Fibroblast of mammary gland (primary cell): ENCODE measurements around the gene GATM.

ENCODE experiments used
- DNase-seq: peaks from one replicate; pipeline ENCODE4 v3.0.0-alpha.2; 2010; ENCODE audit warnings: low read depth
- H3K4me3 ChIP-seq: 2 replicates; pipeline ENCODE4 v1.5.1; 2011; ENCODE audit warnings: low read depth, mild to moderate bottlenecking, low read length, moderate library complexity; ENCODE audit not compliant: control insufficient read depth
- TF ChIP-seq, protein P1 (sequence below): conservative IDR thresholded peaks from 2 replicates; pipeline ENCODE4 v1.5.1; 2011; ENCODE audit warnings: low read depth, low read length, inconsistent platforms; ENCODE audit not compliant: control insufficient read depth, insufficient read depth

The GATM gene

DNA sequence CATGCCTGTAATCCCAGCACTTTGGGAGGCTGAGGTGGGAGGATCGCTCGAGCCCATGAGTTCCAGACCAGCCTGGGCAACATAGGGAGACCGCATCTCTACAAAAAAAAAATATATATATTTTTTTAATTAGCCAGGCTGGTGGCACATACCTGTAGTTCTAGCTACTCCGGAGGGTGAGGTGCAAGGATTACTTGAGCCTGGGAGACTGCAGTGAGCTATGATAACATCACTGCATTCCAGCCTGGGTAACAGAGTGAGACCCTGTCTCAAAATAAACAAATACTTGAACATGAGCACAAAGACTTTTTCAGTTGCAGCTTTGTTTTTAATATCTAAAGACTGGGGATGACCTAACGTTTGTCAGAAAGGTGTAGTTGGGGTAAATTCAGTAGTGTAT, 31.3 kb upstream of the GATM start:
- H3K4me3 ChIP-seq, result no peak overlapping the region
- TF ChIP-seq, protein P1, sequence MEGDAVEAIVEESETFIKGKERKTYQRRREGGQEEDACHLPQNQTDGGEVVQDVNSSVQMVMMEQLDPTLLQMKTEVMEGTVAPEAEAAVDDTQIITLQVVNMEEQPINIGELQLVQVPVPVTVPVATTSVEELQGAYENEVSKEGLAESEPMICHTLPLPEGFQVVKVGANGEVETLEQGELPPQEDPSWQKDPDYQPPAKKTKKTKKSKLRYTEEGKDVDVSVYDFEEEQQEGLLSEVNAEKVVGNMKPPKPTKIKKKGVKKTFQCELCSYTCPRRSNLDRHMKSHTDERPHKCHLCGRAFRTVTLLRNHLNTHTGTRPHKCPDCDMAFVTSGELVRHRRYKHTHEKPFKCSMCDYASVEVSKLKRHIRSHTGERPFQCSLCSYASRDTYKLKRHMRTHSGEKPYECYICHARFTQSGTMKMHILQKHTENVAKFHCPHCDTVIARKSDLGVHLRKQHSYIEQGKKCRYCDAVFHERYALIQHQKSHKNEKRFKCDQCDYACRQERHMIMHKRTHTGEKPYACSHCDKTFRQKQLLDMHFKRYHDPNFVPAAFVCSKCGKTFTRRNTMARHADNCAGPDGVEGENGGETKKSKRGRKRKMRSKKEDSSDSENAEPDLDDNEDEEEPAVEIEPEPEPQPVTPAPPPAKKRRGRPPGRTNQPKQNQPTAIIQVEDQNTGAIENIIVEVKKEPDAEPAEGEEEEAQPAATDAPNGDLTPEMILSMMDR, result no peak
- no peak for DNase-seq

DNA sequence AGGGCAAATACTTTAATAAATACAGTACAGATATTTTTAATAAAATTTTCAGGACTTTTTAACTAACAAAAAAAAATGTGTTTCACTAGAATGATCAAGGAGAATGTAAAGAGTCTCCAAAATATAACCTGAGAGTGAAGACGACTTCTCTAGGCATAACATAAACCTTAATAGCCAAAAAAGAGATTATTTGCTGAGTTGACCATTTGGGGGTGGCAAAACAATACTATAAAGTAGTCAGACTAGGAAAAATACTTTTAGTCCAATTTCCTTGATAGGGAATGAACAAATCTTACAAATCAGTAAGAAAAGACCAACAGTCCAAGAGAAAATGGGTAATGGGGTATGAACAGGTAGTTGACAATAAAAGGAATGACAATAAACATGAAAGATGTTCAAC, 29.4 kb upstream of the GATM start:
- no peak overlapping the region for H3K4me3 ChIP-seq
- no peak for DNase-seq
- TF ChIP-seq, protein P1, result no peak

DNA sequence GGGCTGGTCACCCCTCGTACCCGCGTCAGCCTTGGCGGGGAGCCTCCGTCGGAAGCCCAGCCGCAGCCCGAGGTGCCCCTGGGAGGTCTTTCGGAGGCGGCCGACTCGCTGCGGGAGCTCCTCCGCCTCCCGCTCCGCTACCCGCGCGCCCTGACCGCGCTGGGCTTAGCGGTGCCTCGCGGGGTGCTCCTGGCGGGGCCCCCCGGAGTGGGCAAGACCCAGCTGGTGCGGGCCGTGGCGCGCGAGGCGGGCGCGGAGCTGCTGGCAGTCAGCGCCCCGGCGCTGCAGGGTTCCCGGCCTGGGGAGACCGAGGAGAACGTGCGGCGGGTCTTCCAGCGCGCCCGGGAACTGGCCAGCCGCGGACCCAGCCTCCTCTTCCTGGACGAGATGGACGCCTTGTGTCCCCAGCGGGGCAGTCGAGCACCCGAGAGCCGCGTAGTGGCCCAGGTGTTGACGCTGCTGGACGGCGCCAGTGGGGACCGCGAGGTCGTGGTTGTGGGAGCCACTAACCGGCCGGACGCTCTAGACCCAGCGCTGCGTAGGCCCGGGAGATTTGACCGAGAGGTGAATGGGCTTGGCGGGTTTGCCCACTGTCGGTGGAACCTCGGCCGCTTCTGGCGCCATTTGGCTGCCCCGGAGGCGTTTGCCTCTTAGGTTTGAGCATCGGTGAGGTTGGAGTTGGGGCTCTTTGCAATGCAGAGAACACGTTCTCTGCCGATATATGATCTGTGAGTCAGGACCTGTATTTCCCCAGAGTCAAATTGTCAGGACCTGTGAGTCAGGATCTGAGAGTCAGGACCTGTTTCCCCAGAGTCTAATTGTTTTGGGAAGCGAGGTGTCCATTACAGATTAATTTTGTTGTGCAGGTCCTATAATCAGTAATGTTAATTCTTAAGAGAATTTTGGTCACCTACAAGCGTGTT, 24.9 kb upstream of the GATM start:
- DNase-seq, result peak; percentile 80
- H3K4me3 ChIP-seq, result peak overlapping the region; percentile 93
- TF ChIP-seq, protein P1, result no peak

DNA sequence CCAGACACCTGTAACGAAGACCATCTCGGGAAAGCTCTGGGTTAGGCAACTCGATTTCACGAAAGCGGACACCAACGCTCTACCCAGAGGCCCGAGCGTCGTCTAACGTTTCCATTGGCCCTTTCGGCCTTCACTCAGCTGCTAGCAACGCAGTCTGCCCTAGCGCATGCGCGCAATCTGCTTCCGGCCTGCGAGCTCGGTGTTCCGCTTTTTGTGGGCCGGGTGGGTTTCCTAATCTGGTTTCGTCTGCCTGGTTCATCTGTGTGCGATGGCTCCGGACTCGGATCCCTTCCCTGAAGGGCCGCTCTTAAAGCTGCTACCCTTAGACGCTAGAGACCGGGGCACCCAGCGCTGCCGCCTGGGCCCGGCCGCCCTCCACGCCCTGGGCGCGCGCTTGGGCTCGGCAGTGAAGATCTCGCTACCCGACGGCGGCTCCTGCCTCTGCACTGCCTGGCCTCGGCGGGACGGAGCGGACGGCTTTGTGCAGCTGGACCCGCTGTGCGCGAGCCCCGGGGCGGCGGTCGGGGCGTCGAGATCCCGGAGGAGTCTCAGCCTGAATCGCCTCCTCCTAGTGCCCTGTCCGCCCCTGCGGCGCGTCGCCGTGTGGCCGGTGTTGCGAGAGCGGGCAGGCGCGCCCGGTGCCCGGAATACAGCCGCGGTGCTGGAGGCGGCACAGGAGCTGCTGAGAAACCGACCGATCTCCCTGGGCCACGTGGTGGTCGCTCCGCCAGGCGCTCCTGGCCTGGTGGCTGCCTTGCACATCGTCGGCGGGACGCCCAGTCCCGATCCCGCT, 24.0 kb upstream of the GATM start:
- TF ChIP-seq, protein P1, result no peak
- peak; percentile 99 for DNase-seq
- H3K4me3 ChIP-seq, result peak overlapping the region; percentile 93

DNA sequence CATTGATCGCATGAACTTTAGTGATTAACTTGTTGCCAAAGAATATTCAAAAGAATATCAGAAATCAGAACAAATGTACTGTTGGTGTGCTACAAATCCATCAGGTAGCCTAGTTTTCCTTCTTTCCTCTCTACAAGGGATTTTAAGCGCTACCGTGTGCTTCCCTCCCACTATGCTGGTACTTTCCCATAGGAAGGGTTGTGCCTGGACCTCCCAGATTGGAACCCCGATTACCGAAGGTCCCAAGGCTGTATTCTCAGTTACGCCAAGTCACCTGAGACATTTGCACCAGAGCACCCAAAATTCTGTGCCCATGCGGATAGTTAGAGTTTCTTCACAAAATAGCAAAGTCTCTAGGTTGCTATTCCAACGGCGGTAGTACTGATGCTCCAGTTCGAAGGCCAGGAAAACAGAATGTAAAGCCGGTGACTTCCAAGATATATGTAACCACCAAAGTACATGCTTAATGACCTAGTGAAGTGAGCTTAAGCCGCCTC, 23.4 kb upstream of the GATM start:
- H3K4me3 ChIP-seq, result peak overlapping the region; percentile 93
- TF ChIP-seq, protein P1, result no peak
- DNase-seq, result no peak

DNA sequence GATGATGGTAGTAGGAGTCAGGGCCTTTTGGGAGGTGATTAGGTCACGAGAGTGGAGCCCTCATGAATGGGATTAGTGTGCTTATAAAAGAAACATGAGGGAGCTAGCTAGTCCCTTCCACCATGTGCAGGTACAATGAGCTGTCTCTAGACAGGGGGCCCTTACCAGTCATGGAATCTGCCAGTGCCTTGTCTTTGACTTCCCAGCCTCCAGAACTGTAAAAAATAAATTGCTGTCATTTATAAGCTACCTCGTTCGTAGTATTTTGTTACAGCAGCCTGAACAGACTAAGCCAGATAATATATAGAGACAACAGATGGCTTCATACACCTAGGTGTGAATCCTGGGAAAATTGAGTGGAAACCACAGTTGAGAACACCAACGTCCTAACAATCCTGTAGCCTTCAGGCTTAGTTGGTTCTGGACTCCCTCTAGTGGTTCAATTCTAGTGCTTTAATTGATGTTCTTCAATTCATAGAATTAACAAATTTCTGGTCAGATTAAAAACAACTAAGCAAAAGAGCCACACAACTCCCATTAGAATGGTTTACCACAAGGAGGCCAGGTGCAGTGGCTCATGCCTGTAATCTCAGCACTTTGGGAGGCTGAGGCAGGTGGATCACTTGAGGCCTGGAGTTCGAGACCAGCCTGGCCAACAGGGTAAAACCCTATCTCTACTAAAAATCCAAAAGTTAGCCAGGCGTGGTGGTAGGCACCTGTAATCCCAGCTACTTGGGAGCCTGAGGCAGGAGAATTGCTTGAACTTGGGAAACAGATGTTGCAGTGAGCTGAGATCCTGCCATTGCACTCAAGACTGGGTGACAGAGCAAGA, 21.3 kb upstream of the GATM start:
- DNase-seq, result peak; percentile 74
- TF ChIP-seq, protein P1, result peak; percentile 79
- no peak overlapping the region for H3K4me3 ChIP-seq
